HEK293 (cell line): ENCODE measurements around the gene DTWD2.

Source experiments
- CTCF ChIA-PET: fragments of 350-600 bp; formaldehyde crosslinking; extraction: SDS; loops from one replicate; lab custom pipeline; 2021; ENCODE audit warnings: antibody characterized with exemption; lab: Yijun Ruan, JAX
- POLR2A ChIA-PET: fragments of 300-600 bp; formaldehyde crosslinking; extraction: SDS; loops from one replicate; lab custom pipeline; 2020; ENCODE audit warnings: antibody characterized with exemption, inconsistent platforms; lab: Yijun Ruan, JAX
- H3K27ac ChIP-seq: fragments of 200-500 bp; sonication (Bioruptor generic); 2 replicates; pipeline ENCODE4 v1.5.1; 2014; ENCODE audit warnings: low read depth, low read length, control low read depth, inconsistent platforms; ENCODE audit errors: extremely low read depth
- H3K36me3 ChIP-seq, 2 experiments: fragments of 200-500 bp in 1 of 2; sonication (Bioruptor generic) in 1 of 2; 1 replicate in 1 of 2; 2 replicates in 1 of 2; pipeline ENCODE4 v1.5.1; 2014 to 2017; ENCODE audit warnings: inconsistent platforms in 2 of 2, low read length in 2 of 2; ENCODE audit not compliant: control insufficient read depth in 2 of 2, insufficient read depth in 1 of 2
- H3K4me1 ChIP-seq: fragments of 200-500 bp; sonication (Bioruptor generic); 2 replicates; pipeline ENCODE4 v1.5.1; 2014; ENCODE audit warnings: mild to moderate bottlenecking, low read length, inconsistent platforms; ENCODE audit not compliant: control insufficient read depth, insufficient read depth
- H3K4me3 ChIP-seq: 2 replicates; pipeline ENCODE4 v1.5.1; 2011; ENCODE audit warnings: low read depth, mild to moderate bottlenecking, control low read depth, low read length, moderate library complexity
- H3K9me3 ChIP-seq: fragments of 200-500 bp; sonication (Bioruptor generic); 2 replicates; pipeline ENCODE4 v1.5.1; 2014; ENCODE audit warnings: low read depth, low read length, inconsistent platforms; ENCODE audit not compliant: control insufficient read depth, insufficient read depth
- EGR2 ChIP-seq: fragments of 450-650 bp; formaldehyde crosslinking; IDR thresholded peaks from 2 replicates; pipeline ENCODE4 v1.5.1; 2016; ENCODE audit warnings: low read depth, missing biosample characterization, missing genetic modification characterization
- KLF7 ChIP-seq: fragments of 450-650 bp; formaldehyde crosslinking; IDR thresholded peaks from 2 replicates; pipeline ENCODE4 v1.5.1; 2016; ENCODE audit warnings: missing biosample characterization, missing genetic modification characterization, borderline replicate concordance
- KLF9 ChIP-seq: fragments of 450-650 bp; formaldehyde crosslinking; IDR thresholded peaks from 2 replicates; pipeline ENCODE4 v1.5.1; 2016; ENCODE audit warnings: missing biosample characterization, missing genetic modification characterization, low read depth
- MEIS1 ChIP-seq: sonication (generic); formaldehyde crosslinking; IDR thresholded peaks from 2 replicates; pipeline ENCODE4 v1.8.1; 2022; ENCODE audit warnings: missing genetic modification reagents, mild to moderate bottlenecking, borderline replicate concordance
- MZF1 ChIP-seq: fragments of 450-650 bp; formaldehyde crosslinking; IDR thresholded peaks from 2 replicates; pipeline ENCODE4 v1.5.1; 2017; ENCODE audit warnings: missing biosample characterization, missing genetic modification characterization, borderline replicate concordance
- PRDM1 ChIP-seq: fragments of 450-650 bp; formaldehyde crosslinking; IDR thresholded peaks from 2 replicates; pipeline ENCODE4; 2016; ENCODE audit warnings: missing biosample characterization, missing genetic modification characterization
- PRDM6 ChIP-seq: fragments of 450-650 bp; formaldehyde crosslinking; IDR thresholded peaks from 2 replicates; pipeline ENCODE4 v1.5.1; 2017; ENCODE audit warnings: missing biosample characterization, missing genetic modification characterization
- SP3 ChIP-seq: fragments of 450-650 bp; formaldehyde crosslinking; IDR thresholded peaks from 2 replicates; pipeline ENCODE4 v1.5.1; 2016; ENCODE audit warnings: missing biosample characterization, missing genetic modification characterization
- TSHZ1 ChIP-seq: fragments of 450-650 bp; formaldehyde crosslinking; IDR thresholded peaks from 2 replicates; pipeline ENCODE4 v1.5.1; 2016; ENCODE audit warnings: missing biosample characterization, missing genetic modification characterization, borderline replicate concordance
- YY1 ChIP-seq: fragments of 450-650 bp; formaldehyde crosslinking; IDR thresholded peaks from 2 replicates; pipeline ENCODE4 v1.5.1; 2018; ENCODE audit warnings: missing biosample characterization, missing genetic modification characterization
- ZBTB49 ChIP-seq: fragments of 450-650 bp; formaldehyde crosslinking; IDR thresholded peaks from 2 replicates; pipeline ENCODE4 v1.5.1; 2016; ENCODE audit warnings: missing biosample characterization, missing genetic modification characterization, low read depth
- ZBTB7A ChIP-seq: fragments of 450-650 bp; formaldehyde crosslinking; IDR thresholded peaks from 2 replicates; pipeline ENCODE4 v1.5.1; 2016; ENCODE audit warnings: low read depth, missing biosample characterization, missing genetic modification characterization
- ZNF24 ChIP-seq: fragments of 450-650 bp; formaldehyde crosslinking; IDR thresholded peaks from 2 replicates; pipeline ENCODE4 v1.5.1; 2016; ENCODE audit warnings: missing biosample characterization, missing genetic modification characterization
- ZNF341 ChIP-seq: fragments of 450-650 bp; formaldehyde crosslinking; IDR thresholded peaks from 2 replicates; pipeline ENCODE4; 2016; ENCODE audit warnings: low read depth, missing biosample characterization, missing genetic modification characterization
- ZNF391 ChIP-seq: fragments of 450-650 bp; formaldehyde crosslinking; IDR thresholded peaks from 2 replicates; pipeline ENCODE4 v1.5.1; 2016; ENCODE audit warnings: low read depth, missing biosample characterization, missing genetic modification characterization, borderline replicate concordance
- ZNF433 ChIP-seq: fragments of 450-650 bp; formaldehyde crosslinking; IDR thresholded peaks from 2 replicates; pipeline ENCODE4 v1.5.1; 2016; ENCODE audit warnings: missing biosample characterization, missing genetic modification characterization, low read depth
- ZNF580 ChIP-seq: fragments of 450-650 bp; formaldehyde crosslinking; IDR thresholded peaks from 2 replicates; pipeline ENCODE4 v1.5.1; 2016; ENCODE audit warnings: missing biosample characterization, missing genetic modification characterization
- ZNF626 ChIP-seq: fragments of 450-650 bp; sonication (Bioruptor Pico); formaldehyde crosslinking; IDR thresholded peaks from 2 replicates; pipeline ENCODE4 v1.5.1; 2018; ENCODE audit warnings: missing biosample characterization, missing genetic modification characterization, inconsistent platforms
- ZNF660 ChIP-seq: fragments of 450-650 bp; IDR thresholded peaks from 2 replicates; pipeline ENCODE4 v1.5.1; 2018; ENCODE audit warnings: missing biosample characterization, mild to moderate bottlenecking, missing genetic modification characterization
- ZNF670 ChIP-seq: fragments of 450-650 bp; formaldehyde crosslinking; IDR thresholded peaks from 2 replicates; pipeline ENCODE4 v1.5.1; 2016; ENCODE audit warnings: missing biosample characterization, missing genetic modification characterization, low read depth
- ZNF785 ChIP-seq: fragments of 450-650 bp; formaldehyde crosslinking; IDR thresholded peaks from 2 replicates; pipeline ENCODE4 v1.5.1; 2016; ENCODE audit warnings: missing biosample characterization, missing genetic modification characterization

Gene DTWD2

GRCh38 chr5:118987988-118988865 is at the start of gene DTWD2 (continued):
- TF ChIP-seq ZNF785 (tag by site-specific recombination) (peak; percentile 72; the same call in 1 of the 2 replicates), YY1 (tag by site-specific recombination) (peak; percentile 96), SP3 (tag by site-specific recombination) (peak; percentile 67), MZF1 (tag by site-specific recombination) (0 out of 2 replicates have a peak, but pooled peaks have one; percentile 29), KLF9 (tag by site-specific recombination) (peak; percentile 68), PRDM1 (tag by site-specific recombination) (no peak)
- TF ChIP-seq, all 188 proteins: peak for 65

GRCh38 chr5:119037496-119038215 is 49.3 kb upstream of the DTWD2 start:
- Histone ChIP-seq H3K9me3 (no peaks in the 10 kb centered on the region), H3K4me1 (no peaks in the 10 kb centered on the region), H3K36me3 (no peaks in the 10 kb centered on the region), H3K4me3 (no peak overlapping the region), H3K27ac (no peak overlapping the region)
- TF ChIP-seq ZNF670 (tag by site-specific recombination) (no peak), PRDM1 (tag by site-specific recombination) (no peak), ZNF626 (tag by site-specific recombination) (no peak), ZBTB7A (tag by site-specific recombination) (no peak), ZBTB49 (tag by site-specific recombination) (no peak), ZNF24 (tag by site-specific recombination) (no peak), ZNF580 (tag by site-specific recombination) (no peak), ZNF341 (tag by site-specific recombination) (no peak)
- POLR2A ChIA-PET, result no interaction called here
- CTCF ChIA-PET, result no interaction called here

- no peak overlapping the region for H3K27ac ChIP-seq
- ChIA-PET CTCF (interaction anchor here (0.5 to 1.4 kb wide), 2 partner anchors 19 to 376 kb away, joined by 3 to 9 read pairs; no protein-coding TSS in a partner anchor), POLR2A (no interaction called here)
- TF ChIP-seq ZNF433, result no peak
- no peak for TF ChIP-seq ZNF391 (tag by site-specific recombination)
- no peak for TF ChIP-seq EGR2 (tag by site-specific recombination)
- no peak for TF ChIP-seq TSHZ1 (tag by site-specific recombination)
- peak; percentile 59 for TF ChIP-seq PRDM6 (tag by site-specific recombination)
- TF ChIP-seq ZNF660 (tag by site-specific recombination), result no peak
- TF ChIP-seq KLF7 (tag by site-specific recombination), result no peak
- no peak for TF ChIP-seq MEIS1 (CRISPR knock-in tag)
Measured at GRCh38 chr5:119036101-119036762, 47.9 kb upstream of the DTWD2 start.

More at GRCh38 chr5:119036101-119036762, 47.9 kb upstream of the DTWD2 start:
- H3K36me3 ChIP-seq, result no peaks in the 10 kb centered on the region
- H3K4me1 ChIP-seq, result no peaks in the 10 kb centered on the region
- H3K4me3 ChIP-seq, result no peak overlapping the region
- no peaks in the 10 kb centered on the region for H3K9me3 ChIP-seq
